Dermis lymphatic vessel endothelial cell (primary cell): ENCODE data around the gene FAT4. TPM values are rescaled to one million over a fixed set of nuclear protein-coding genes. Genes with fewer than 3 reads are reported as not detected.

Experiments used
- total RNA-seq: library from RNA; depleted of rRNA; stranded (reverse); fragments of >200 nt; gene quantifications from 2 replicates; pipeline ENCODE4 v1.2.1, GENCODE V29; 2014

The FAT4 gene, protein sequence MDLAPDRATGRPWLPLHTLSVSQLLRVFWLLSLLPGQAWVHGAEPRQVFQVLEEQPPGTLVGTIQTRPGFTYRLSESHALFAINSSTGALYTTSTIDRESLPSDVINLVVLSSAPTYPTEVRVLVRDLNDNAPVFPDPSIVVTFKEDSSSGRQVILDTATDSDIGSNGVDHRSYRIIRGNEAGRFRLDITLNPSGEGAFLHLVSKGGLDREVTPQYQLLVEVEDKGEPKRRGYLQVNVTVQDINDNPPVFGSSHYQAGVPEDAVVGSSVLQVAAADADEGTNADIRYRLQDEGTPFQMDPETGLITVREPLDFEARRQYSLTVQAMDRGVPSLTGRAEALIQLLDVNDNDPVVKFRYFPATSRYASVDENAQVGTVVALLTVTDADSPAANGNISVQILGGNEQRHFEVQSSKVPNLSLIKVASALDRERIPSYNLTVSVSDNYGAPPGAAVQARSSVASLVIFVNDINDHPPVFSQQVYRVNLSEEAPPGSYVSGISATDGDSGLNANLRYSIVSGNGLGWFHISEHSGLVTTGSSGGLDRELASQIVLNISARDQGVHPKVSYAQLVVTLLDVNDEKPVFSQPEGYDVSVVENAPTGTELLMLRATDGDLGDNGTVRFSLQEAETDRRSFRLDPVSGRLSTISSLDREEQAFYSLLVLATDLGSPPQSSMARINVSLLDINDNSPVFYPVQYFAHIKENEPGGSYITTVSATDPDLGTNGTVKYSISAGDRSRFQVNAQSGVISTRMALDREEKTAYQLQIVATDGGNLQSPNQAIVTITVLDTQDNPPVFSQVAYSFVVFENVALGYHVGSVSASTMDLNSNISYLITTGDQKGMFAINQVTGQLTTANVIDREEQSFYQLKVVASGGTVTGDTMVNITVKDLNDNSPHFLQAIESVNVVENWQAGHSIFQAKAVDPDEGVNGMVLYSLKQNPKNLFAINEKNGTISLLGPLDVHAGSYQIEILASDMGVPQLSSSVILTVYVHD (N-terminal part only)
- total RNA-seq, result 62.5 and 63.4 TPM in 2 replicates

DNA sequence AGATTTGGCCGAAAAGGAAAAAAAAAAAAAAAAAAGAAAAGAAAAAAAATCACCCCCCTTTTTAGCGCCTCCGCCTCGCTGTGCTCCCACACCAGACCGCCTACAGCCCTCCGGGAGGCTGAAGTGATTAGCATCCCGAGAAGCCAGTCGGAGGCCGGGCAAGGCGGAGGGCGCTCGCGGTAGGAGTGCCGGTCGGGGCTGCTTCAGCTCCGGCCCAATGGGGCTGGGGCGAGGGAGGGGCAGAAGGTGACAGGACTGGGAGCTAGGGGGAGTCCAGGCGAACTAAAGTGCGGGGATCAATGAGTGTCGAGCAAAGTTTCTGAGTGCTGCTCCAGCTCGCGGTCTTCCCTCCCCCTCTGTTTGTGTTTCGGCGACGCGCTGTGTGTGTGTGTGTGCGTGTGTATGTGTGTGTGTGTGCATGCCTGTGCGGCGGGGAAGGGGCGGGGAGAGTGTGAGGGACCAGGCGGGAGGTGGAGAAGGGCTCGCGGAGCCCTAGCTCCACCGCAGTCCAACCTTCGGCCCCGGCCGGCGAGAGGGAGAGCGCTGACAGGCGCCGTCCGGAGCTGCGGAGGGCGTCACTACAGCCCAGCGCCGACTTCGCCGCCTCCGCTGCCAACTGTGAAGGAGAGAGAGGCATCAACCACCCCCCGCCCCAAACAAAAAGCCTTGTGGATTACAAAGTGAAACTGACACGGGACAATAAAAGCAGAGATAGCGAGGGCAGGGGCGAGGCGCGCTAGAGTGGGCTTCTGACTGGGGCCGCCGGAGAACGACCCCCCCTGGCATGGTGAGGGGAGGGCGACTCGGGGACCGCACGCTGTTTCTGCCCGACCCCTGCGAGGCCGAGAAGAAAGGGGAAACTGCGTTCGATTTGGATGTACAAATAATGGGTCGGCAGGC is at the start of gene FAT4:
Gene FAT4, plus strand, starts transcription at position 280 of the 900 bp plus-strand sequence. CDS start 1,457 bp downstream, outside the sequence.

